DND-41 (cell line): Measurements from ENCODE around the gene FAR2.

Source experiments
- ATAC-seq: fragments of 200-7000 bp; cut with Tn5 transposase; 3 replicates; pipeline ENCODE4 v1.9.1; 2021; ENCODE audit warnings: low read depth; ENCODE audit not compliant: insufficient read depth
- DNase-seq: peaks from one replicate; pipeline ENCODE4 v3.0.0-alpha.2; 2020
- H2AFZ ChIP-seq: 2 replicates; pipeline ENCODE4 v1.6.0; 2012; ENCODE audit warnings: low read depth, low read length
- H3K27ac ChIP-seq: 2 replicates; pipeline ENCODE4 v1.5.1; 2012; ENCODE audit warnings: low read length, inconsistent platforms
- H3K27me3 ChIP-seq: fragments of 200-600 bp; sonication (generic); 2 replicates; pipeline ENCODE4 v1.6.0; 2012; ENCODE audit warnings: low read length, mild to moderate bottlenecking, inconsistent platforms; ENCODE audit not compliant: insufficient read depth, poor library complexity
- H3K36me3 ChIP-seq: 2 replicates; pipeline ENCODE4 v1.5.1; 2012; ENCODE audit warnings: low read length, inconsistent platforms; ENCODE audit not compliant: insufficient read depth
- H3K4me1 ChIP-seq: 2 replicates; pipeline ENCODE4 v1.5.1; 2012; ENCODE audit warnings: mild to moderate bottlenecking, low read length; ENCODE audit not compliant: insufficient read depth
- H3K4me2 ChIP-seq: 2 replicates; pipeline ENCODE4 v1.6.0; 2012; ENCODE audit warnings: mild to moderate bottlenecking, moderate library complexity, low read length, inconsistent platforms; ENCODE audit not compliant: insufficient read depth
- H3K4me3 ChIP-seq, 2 experiments: fragments of 200-600 bp in 1 of 2; shearing (Covaris generic) in 1 of 2; 2 replicates each; pipeline ENCODE4 v1.5.1; 2012 to 2016; ENCODE audit warnings: inconsistent platforms in 2 of 2, low read length in 2 of 2, mild to moderate bottlenecking in 2 of 2, low read depth in 1 of 2, moderate library complexity in 1 of 2
- H3K79me2 ChIP-seq: 2 replicates; pipeline ENCODE4 v1.6.0; 2012; ENCODE audit warnings: low read length, inconsistent platforms; ENCODE audit not compliant: insufficient read depth
- H3K9ac ChIP-seq: 2 replicates; pipeline ENCODE4 v1.6.0; 2012; ENCODE audit warnings: low read depth, mild to moderate bottlenecking, inconsistent platforms, low read length, moderate library complexity
- H3K9me3 ChIP-seq: 2 replicates; pipeline ENCODE4 v1.5.1; 2012; ENCODE audit warnings: low read length, moderate library complexity, mild to moderate bottlenecking, inconsistent platforms; ENCODE audit not compliant: insufficient read depth, severe bottlenecking
- H4K20me1 ChIP-seq: 2 replicates; pipeline ENCODE4 v1.6.0; 2012; ENCODE audit warnings: low read length; ENCODE audit not compliant: insufficient read depth
- CTCF ChIP-seq: IDR thresholded peaks from 2 replicates; pipeline ENCODE4 v1.5.1; 2012; ENCODE audit warnings: borderline replicate concordance, low read length, moderate library complexity, mild to moderate bottlenecking; ENCODE audit not compliant: poor library complexity, severe bottlenecking; ENCODE audit errors: extremely low read depth
- EZH2 ChIP-seq: IDR thresholded peaks from 3 replicates; pipeline ENCODE4 v1.6.1; 2012; ENCODE audit warnings: borderline replicate concordance, low read depth, mild to moderate bottlenecking, moderate library complexity, low read length, inconsistent platforms; ENCODE audit not compliant: severe bottlenecking

FAR2 gene

GRCh38 chr12:29222200-29222599 lies 73.1 kb downstream of the FAR2 start:
- H3K4me2 ChIP-seq = no peak overlapping the region
- H3K27me3 ChIP-seq = no peaks in the 10 kb centered on the region
- no peak overlapping the region for H3K9ac ChIP-seq
- no peak for TF ChIP-seq EZH2
- TF ChIP-seq CTCF = no peak
- ATAC-seq (no peak), DNase-seq (no peak)
- no peaks in the 10 kb centered on the region for H3K9me3 ChIP-seq
- H2AFZ ChIP-seq = no peak overlapping the region
- no peaks in the 10 kb centered on the region for H4K20me1 ChIP-seq
- H3K4me3 ChIP-seq = no peak overlapping the region
- H3K4me1 ChIP-seq = peaks cover 2% of the 10 kb centered on the region; the same call in 1 of the 2 replicates
- no peak overlapping the region for H3K27ac ChIP-seq
- H3K36me3 ChIP-seq = no peaks in the 10 kb centered on the region
- no peaks in the 10 kb centered on the region for H3K79me2 ChIP-seq

DNA sequence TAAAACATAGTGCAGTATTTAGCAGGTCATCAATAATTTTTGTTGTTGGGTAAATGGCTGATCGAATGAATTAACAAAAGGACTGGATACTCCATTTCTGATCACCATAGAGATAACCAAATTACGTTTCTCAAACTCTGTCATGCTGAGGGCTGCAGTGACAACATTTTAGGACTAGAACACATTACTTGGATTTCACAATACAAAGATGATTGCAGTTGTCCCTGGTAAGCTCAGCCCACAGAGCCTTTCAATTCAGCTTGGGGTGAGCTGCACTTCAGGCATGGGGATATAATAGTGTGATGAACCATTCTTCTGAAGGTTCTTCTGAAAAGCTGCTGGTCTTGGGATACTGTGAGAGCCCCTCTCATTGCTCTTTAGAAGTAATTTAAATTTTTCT lies 74.3 kb downstream of the FAR2 start:
- Histone ChIP-seq H2AFZ (no peak overlapping the region), H3K27ac (no peak overlapping the region), H3K4me2 (no peak overlapping the region), H3K9ac (no peak overlapping the region), H3K4me1 (no peaks in the 10 kb centered on the region), H3K27me3 (no peaks in the 10 kb centered on the region), H3K79me2 (no peaks in the 10 kb centered on the region), H4K20me1 (no peaks in the 10 kb centered on the region), H3K4me3 (no peak overlapping the region), H3K36me3 (no peaks in the 10 kb centered on the region), H3K9me3 (no peaks in the 10 kb centered on the region)
- ATAC-seq = no peak
- no peak for TF ChIP-seq EZH2
- TF ChIP-seq CTCF = no peak
- no peak for DNase-seq

GRCh38 chr12:29223956-29224543 lies 75.0 kb downstream of the FAR2 start:
- Histone ChIP-seq H3K4me2 (no peak overlapping the region), H2AFZ (no peak overlapping the region), H3K79me2 (no peaks in the 10 kb centered on the region), H3K9ac (no peak overlapping the region), H3K9me3 (no peaks in the 10 kb centered on the region), H3K4me3 (no peak overlapping the region), H3K4me1 (no peaks in the 10 kb centered on the region), H3K27me3 (no peaks in the 10 kb centered on the region), H3K36me3 (no peaks in the 10 kb centered on the region), H3K27ac (no peak overlapping the region), H4K20me1 (no peaks in the 10 kb centered on the region)
- TF ChIP-seq EZH2 = no peak
- no peak for TF ChIP-seq CTCF
- ATAC-seq = no peak
- DNase-seq = no peak
